ENCODE results near the gene SIK1.
"Not testable (repeated sequence)": the region's sequence is repeated elsewhere in the genome, so short reads cannot be mapped to it uniquely, and the experiment has no call there.

The SIK1 gene

DNA sequence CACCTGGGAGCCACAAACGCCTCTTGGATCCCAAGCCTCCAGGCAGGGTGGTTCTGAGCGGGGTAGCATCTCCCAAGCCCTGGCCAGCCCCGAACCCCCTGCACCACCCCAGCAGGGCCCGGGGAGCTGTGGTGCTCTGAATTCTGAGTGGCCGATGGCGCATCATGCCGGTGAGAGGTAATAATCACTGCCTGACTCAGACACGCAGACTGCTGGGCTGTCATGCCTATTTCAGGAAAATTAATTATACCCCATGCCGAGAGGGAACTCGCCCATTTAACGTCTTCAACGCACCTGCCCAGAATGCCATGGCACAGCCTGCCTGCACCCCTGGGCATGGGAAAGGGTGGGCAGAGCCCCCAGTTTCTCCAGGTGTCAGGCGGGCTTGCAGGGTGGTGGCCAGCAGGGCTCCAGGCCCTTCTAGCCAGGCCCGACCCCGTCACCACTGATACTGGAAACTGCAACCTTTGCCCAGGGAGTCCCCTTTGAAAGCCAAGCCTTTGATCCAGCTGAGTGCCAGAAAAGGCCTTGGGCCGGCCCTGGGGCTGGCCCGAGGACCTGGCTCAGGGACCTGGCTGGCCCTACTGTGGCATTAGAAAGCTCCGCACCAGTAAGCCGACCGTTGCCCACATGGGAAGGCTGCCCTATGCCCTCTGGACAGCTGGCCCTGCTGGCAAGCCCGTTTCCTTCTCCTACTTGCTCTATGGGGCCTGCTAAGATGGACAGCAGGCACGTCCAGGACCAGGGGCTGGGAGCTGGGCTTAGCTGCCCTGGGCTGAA lies 23.1 kb downstream of the SIK1 start:
- DNase-seq (ENCODE audit: extremely low spot score); POLR2A ChIA-PET; CTCF ChIA-PET: not testable (repeated sequence)

DNA sequence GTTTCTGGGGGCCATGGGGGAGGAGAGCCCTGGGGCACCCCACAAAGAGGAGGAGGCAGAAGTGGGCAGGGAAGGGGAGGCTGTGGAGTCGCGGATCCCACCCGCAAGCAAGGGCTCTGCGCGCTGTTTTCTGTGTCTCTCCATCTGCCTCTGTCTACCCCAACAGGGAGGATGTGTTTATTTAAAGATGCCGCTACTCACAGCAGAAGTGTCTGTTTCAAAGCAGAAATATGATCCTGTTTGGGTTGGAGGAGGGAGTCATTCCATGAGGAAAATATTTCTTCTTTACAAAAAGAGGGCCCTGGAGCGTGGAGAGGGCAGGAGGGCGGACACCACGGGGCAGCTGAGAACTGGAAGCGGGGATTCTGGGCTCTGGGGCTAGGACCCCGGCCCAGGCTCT lies 25.8 kb downstream of the SIK1 start:
- CTCF ChIA-PET; POLR2A ChIA-PET; DNase-seq (ENCODE audit: extremely low spot score): not testable (repeated sequence)

DNA sequence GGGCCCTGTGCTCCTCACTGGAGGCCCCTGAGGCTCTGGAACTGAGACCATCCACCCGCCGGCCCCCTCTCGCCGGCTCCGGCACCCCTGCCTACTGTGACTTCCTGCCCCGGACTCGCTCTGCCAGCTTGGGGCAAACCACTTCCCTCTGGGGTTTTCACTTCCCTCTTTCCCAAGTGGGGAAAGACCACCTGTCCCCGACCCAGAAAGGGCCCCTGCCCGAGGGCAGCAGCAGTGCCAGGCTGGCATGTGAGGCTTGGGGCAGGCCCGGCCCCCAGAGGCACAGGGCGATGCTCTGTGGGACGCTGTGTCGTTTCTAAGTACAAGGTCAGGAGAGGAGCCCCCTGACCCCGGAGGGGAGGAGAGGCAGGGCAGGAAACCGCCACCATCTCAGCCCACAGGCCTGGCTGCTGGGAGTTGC lies 27.3 kb downstream of the SIK1 start:
- CTCF ChIA-PET; DNase-seq (ENCODE audit: extremely low spot score); POLR2A ChIA-PET: not testable (repeated sequence)

DNA sequence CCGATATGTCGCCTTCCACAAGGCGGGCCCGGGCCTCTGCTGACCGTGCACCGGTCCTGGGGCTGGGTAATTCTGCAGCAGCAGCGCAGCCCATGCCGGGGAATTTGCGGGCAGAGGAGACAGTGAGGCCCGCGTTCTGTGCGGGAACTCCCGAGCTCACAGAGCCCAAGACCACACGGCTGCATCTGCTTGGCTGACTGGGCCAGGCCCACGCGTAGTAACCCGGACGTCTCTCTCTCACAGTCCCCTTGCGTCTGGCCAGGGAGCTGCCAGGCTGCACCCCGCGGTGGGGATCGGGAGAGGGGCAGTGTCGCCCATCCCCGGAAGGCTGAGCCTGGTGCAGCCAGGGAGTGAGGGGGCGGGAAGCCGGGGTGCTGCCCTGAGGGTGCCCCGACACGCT lies 27.8 kb downstream of the SIK1 start:
- DNase-seq (ENCODE audit: extremely low spot score); POLR2A ChIA-PET; CTCF ChIA-PET: not testable (repeated sequence)

DNA sequence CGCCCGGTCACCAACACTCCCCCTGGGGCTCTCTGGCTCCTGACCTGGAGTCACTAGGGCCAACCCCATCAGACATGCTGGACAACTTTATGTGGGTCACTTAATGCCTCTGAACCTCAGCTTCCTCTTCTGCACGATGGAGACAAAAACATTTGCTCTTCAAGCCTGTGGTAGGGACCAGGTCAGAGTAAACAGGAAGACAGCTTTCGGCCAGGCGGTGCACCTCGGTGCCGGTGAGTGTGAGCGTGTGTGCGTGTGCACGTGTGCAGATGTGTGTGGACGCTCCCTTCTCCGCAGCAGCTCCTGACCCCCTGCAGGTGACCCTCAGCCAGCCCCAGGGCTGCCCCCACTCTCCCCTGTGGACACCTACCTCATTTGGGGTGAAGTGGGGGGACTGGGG lies 28.4 kb downstream of the SIK1 start:
- POLR2A ChIA-PET; DNase-seq (ENCODE audit: extremely low spot score); CTCF ChIA-PET: not testable (repeated sequence)

DNA sequence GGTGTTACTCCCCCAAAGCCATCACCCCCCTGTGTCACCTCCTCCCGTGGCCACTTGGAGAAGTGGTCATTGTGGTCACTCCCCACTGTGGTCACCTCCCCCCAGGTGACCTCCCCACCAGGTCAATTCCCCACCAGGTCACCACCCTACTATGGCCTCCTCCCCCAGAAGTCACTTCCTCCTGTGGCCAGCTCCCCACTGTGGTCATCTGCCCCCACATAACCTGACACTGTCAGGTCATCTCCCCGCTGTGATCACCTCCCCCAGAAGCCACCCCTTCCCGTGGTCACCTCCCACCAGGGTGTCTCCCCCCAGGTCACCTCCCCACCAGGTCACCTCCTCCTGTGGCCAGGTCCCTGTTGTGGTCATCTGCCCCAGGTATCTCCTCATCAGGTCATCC lies 28.9 kb downstream of the SIK1 start:
- POLR2A ChIA-PET; DNase-seq (ENCODE audit: extremely low spot score); CTCF ChIA-PET: not testable (repeated sequence)

DNA sequence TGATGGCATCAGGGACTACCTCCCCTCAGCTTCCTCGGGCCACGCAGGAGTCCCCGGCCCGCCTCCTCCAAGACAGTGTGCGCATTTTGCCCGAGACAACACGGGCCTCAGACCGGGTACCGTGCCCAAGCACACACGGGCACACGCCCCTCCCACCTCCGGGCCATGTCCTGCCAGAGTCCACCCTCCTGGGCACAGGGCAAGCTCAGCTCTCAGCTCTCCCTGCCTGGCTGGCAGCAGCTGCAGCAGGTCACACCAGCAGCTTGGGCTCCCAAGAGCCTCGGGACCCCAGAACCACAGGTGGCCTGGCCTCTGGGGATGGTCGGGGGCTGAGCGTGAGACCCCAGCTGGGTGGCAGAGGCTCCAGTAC lies 29.5 kb downstream of the SIK1 start:
- POLR2A ChIA-PET; DNase-seq (ENCODE audit: extremely low spot score); CTCF ChIA-PET: not testable (repeated sequence)

DNA sequence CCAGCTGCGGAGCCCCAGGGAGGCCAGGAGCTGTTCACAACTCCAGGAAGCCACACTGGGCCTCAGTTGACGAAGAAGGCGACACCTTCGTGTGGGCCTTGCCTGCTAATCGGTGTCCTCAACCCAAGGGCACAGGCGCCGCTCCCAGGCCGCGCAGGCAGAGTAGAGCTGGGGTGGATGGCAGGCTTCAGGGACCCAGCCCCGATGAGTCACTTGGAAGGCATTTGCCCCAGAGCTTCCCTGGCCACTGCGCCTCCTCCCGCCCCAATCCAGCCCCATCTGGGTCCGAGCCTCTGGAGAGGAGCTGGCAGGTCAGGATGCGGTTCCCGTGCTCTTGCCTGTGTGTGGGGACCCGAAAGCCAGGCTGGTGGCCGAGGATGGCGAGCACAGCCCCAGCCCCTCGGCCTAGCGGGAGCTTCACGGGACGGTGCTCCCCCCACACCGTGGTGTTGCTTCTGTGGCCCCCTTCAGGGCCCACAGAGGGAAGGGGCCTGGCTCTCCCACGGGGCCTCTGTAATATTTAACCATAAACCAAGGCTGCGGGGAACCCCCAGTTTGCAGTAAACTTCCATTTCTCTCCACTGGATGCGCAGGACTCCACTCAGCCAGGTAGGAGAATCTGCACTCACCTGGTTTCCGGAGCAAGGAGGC lies 30.0 kb downstream of the SIK1 start:
- DNase-seq (ENCODE audit: extremely low spot score); POLR2A ChIA-PET; CTCF ChIA-PET: not testable (repeated sequence)

DNA sequence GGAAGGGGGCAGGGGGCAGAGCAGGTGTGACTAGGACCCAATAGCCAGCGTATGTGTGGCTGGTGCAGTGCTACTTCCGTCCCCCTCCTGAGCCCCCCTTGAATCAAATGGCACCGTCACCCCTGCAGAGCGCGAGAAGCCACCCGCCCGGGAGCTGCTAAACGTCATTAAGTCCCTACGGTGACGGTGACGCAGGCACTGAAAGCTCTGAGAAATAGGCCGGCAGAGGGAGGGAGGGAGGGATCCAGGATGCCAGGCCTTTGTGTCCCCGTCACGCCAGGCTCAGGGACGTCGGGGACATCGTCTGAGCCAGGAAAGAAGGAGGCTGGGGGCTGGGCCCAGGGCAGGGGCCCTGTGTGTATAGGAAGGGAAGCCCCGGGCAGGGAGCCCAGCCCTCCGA lies 43.6 kb downstream of the SIK1 start:
- DNase-seq (ENCODE audit: extremely low spot score); CTCF ChIA-PET; POLR2A ChIA-PET: not testable (repeated sequence)

DNA sequence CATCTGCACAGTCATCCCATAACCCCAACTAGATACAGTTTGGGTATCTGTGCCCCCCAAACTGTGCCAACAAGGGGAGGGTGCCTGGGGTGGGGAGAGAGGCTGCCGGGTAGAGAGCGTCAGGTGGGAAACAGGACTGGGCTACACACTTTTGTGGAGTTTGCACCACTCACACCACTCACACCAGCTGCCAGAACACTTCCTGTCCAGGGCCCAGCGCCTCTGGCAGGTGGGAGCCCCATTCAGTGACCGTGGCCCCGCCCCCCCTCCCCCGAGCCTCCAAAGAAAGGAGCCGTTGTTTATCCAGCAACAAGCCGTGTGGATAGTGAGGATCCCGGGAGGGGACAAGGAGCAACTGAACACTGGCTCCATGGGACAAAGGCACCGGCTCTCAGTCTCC lies 44.0 kb downstream of the SIK1 start:
- POLR2A ChIA-PET; DNase-seq (ENCODE audit: extremely low spot score); CTCF ChIA-PET: not testable (repeated sequence)

DNA sequence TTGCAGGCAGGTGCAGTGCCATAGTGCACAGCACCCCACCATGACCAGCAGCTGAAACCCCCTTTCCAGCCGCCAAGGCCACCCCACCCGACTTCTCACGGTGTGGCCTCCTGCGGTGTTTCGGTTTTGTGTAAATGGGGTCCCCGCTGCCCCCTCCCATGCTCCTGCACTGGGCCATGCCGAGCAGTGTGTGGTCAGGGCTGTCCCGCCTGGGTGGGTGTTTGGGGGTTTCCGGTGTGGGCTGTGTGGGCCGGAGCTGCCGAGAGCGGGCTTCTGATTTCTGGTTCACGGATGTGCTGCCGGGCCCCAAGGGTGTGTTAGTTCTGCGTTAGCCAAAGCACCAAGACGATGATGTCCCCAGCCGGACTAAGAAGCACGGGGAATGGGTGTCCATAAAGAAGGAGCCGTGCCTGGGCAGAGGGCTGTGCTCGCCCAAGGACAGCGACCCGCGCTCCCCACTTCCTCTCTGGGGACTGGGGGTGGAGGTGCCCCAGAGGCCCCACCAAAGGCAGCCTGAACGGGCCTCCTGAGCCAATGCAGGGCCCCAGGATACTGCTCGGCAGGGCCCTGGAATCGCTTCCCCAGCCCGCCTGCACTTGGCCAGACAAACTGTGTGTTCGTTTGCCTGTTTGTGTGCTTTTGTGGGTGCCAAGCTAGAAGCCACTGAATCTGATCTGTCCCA lies 45.9 kb downstream of the SIK1 start:
- CTCF ChIA-PET; DNase-seq (ENCODE audit: extremely low spot score); POLR2A ChIA-PET: not testable (repeated sequence)

DNA sequence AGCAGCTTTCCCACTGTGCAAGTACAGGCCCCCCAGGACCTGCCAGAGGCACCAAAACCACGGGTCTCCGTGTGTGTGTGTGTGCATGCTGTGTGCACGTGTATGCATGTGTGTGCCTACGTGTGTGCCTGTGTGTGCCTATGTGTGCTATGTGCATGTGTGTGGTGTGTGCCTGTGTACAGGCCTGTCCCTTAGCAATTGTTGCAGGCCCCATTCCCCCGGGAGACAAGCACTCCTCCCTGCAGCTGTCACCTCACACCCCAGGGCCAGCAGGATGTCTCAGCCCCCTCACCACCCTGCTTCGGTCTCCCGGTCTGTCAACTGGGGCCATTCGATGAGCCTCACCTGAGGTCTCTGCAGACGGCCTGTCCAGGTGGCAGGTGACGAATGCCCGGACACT lies 46.6 kb downstream of the SIK1 start:
- POLR2A ChIA-PET; CTCF ChIA-PET; DNase-seq (ENCODE audit: extremely low spot score): not testable (repeated sequence)

DNA sequence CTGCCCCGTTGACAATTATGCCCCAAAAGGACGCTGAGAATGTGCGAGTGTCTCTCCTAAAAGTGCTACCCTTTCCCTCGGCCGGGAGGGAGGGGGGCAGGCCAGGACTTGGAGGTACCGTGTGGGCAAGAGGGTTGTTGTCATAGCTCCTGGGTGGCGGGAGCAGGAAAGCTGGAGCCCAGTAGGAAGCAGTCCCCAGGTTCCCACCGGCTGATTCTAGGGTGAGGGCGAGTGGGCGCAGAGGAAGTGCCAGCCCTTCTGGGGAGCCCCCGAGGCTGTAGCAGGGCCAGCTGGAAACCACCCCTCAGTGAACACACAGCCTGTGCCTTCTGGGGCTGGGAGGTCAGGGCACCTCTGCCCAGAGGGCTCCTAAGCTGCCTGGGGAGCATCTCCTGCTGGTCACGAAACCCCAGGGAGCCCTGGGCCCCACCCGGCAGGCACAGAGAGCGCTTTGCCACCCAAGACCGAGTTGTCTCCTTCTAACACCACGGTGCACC lies 47.3 kb downstream of the SIK1 start:
- DNase-seq (ENCODE audit: extremely low spot score); POLR2A ChIA-PET; CTCF ChIA-PET: not testable (repeated sequence)

DNA sequence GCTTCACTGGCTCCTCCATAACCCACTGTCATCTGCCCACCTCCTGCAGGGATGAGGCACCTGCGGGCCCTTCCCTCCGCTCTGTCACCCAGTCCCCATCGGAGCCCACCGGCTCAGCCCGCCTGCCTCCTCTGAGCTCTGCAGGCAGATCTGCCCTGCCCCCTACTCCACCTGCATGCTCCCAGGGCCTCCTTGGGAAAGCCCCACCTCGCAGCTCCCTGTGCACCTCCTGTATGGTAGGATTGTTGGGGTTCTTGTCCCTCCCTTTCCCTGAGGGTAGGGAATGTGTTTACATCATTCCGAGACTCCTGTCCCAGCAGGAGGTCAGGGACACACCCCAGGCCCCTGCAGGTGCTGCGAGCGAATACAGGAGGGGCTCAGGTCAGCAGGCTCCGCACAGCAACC lies 50.5 kb downstream of the SIK1 start:
- CTCF ChIA-PET = no interaction called here
- TF ChIP-seq, protein P1, sequence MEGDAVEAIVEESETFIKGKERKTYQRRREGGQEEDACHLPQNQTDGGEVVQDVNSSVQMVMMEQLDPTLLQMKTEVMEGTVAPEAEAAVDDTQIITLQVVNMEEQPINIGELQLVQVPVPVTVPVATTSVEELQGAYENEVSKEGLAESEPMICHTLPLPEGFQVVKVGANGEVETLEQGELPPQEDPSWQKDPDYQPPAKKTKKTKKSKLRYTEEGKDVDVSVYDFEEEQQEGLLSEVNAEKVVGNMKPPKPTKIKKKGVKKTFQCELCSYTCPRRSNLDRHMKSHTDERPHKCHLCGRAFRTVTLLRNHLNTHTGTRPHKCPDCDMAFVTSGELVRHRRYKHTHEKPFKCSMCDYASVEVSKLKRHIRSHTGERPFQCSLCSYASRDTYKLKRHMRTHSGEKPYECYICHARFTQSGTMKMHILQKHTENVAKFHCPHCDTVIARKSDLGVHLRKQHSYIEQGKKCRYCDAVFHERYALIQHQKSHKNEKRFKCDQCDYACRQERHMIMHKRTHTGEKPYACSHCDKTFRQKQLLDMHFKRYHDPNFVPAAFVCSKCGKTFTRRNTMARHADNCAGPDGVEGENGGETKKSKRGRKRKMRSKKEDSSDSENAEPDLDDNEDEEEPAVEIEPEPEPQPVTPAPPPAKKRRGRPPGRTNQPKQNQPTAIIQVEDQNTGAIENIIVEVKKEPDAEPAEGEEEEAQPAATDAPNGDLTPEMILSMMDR (IDR thresholded peaks at IDR 0.05; ENCODE audit: control extremely low read depth, extremely low read depth, low read depth, missing control alignments) = no peak

More for the DNA sequence above, 50.5 kb downstream of the SIK1 start:
- DNase-seq (ENCODE audit: extremely low spot score) = no peak
- POLR2A ChIA-PET = no interaction called here
